HT-29 (cell line): ENCODE results near the gene DNASE1L3. TPM values are rescaled to one million over a fixed set of nuclear protein-coding genes. Genes with fewer than 3 reads are reported as not detected.
"Not testable (repeated sequence)": the region's sequence is repeated elsewhere in the genome, so short reads cannot be mapped to it uniquely, and the experiment has no call there.

Experiments
- DNase-seq: peaks from one replicate; pipeline ENCODE4 v3.0.0-alpha.2; 2015; ENCODE audit warnings: low spot score
- total RNA-seq: library from RNA; depleted of rRNA; stranded (reverse); fragments of >200 nt; shearing (Covaris generic); gene quantifications from 2 replicates; pipeline ENCODE4 v1.2.3, GENCODE V29; 2014

The DNASE1L3 gene
- total RNA-seq, 1 experiment from 2014 or later: not detected

- DNase-seq: peak; percentile 43
Measured at GRCh38 chr3:58236527-58237237, 25.9 kb upstream of the DNASE1L3 start.

- DNase-seq: no peak
Measured at GRCh38 chr3:58235970-58236369, 25.2 kb upstream of the DNASE1L3 start.

- no peak for DNase-seq
Measured at GRCh38 chr3:58234516-58234931, 23.8 kb upstream of the DNASE1L3 start.

GRCh38 chr3:58231666-58232065 is 20.9 kb upstream of the DNASE1L3 start:
- no peak for DNase-seq

DNA sequence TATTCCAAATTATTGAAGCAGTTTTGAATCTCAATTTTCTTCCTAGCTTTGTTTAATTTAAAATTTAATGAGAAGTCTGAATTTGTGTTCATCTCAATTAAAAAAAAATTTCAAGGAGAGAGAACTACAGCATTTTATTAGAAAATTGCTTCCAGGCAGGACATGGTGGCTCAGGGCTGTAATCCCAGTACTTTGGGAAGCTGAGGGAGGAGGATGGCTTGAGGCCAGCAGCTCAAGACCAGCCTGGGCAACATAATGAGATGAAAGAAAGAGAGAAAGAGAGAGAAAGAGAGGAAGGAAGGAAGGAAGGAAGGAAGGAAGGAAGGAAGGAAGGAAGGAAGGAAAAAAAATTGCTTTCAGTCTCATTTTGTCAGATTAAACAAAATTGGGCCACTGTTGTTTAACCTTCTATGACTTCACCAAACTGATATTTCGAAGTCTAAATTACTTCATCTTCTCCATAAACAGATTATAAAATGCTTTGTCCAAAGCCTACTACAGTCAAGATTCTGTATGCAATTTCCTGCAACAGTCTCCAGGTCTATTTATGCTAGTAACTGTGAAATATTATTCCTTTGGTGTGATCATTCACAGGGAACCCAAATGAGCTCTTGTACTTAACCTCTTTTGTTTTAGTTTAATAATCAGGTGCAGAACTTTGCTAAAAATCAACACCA is 20.2 kb upstream of the DNASE1L3 start:
- no peak for DNase-seq

DNA sequence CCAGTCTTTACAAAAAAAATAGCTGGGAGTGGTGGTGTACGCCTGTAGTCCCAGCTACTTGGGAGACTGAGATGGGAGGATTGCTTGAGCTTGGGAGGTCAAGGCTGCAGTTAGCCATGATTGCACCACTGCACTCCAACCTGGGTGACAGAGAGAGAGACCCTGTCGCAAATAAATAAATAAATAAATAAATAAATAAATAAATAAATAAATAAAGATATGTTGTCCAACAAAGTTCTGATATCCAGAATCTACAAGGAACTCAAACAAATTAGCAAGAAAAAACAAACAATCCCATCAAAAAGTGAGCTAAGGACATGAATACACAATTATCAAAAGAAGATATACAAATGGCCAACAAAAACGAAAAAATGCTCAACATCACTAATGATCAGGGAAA is 17.2 kb upstream of the DNASE1L3 start:
- not testable (repeated sequence) for DNase-seq

DNA sequence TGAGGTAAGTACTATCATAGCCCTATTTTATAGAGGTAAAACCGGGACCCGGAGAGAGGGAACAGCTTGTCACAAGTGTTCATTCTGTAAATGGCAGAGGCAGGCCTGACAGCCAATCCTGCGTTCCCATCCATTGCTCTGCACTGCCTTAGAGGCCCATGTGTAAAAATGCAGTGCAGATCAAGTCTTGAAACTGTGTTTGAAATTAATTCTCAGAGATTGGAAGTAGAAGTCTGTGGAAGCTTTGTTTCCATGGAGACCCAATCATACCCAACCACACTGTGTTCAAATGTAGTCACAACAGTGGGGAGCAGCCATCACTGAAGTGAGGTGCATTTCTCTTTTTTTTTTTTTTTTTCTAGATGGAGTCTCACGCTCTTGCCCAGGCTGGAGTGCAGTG is 13.1 kb upstream of the DNASE1L3 start:
- DNase-seq: no peak

DNA sequence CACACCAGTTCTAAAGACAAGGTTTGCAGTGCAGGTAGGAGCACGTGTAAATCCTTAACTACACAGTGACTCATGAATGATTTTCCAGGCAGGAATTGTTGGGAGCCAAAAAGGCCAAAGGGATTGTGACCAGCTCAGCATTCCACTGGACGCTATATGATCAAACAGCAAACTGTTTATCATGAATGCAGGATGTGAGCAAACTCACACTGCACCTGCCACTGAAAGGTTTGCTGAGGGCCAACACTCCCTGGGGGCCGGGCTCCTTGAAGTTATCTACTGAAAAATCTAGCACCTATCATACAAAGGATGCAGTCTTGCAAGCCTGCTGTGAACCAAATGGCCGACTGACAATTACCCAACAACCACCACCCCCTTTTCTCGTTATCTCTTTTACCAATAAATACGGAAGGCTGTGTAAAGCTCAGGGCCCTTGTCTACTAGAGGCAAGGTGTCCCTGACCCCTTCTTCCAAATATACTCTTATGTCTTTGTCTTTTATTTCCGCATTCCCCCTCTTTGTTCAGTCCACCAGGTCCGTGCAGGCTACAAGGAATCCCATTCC is 11.5 kb upstream of the DNASE1L3 start:
- peak; percentile 36 for DNase-seq

DNA sequence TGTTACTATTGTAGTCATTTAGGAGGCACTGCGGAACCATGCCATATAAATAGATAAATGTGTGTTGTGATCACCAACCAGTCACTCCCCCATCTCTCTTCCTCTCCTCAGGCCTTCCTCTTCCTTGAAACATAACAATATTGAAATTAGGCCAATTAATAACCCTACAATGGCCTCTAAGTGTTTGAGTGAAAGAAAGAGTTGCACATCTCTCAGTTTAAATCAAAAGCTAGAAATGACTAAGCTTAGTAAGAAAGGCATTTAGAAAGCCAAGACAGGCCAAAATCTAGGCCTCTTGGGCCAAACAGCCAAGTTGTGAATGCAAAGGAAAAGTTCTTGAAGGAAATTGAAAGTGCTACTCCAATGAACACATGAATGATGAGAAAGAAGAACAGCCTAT is 8.1 kb upstream of the DNASE1L3 start:
- no peak for DNase-seq

DNA sequence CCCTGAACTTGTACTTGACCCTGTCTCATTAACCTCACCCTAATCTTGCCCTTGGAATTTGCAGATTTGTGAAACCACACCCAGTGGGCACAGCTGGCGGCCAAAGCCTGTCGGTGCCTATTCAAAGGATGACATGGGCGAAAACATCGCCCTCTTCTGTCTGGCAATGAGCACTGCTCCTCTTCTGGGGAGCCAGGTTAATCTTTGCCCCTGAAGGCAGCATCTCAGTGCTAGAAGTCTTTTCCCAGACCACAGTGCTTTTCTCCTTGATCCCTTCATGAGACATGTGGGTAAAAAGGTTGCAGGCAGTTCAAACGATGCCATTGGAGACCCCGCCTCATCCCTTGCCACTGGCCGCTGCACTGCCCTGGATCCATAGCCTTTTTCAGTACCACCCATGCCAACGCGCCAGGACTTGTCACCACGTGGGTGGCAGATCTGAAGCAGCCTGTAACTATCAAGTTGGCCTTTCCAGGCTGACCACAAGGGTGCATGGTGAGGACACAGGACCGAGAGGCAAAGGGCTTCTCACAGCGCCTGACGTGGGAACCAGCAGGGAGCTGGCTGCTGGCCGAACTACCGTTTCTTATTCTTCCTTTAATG is 6.5 kb upstream of the DNASE1L3 start:
- DNase-seq: peak; percentile 87

GRCh38 chr3:58216496-58217195 is 5.9 kb upstream of the DNASE1L3 start:
- no peak for DNase-seq

DNA sequence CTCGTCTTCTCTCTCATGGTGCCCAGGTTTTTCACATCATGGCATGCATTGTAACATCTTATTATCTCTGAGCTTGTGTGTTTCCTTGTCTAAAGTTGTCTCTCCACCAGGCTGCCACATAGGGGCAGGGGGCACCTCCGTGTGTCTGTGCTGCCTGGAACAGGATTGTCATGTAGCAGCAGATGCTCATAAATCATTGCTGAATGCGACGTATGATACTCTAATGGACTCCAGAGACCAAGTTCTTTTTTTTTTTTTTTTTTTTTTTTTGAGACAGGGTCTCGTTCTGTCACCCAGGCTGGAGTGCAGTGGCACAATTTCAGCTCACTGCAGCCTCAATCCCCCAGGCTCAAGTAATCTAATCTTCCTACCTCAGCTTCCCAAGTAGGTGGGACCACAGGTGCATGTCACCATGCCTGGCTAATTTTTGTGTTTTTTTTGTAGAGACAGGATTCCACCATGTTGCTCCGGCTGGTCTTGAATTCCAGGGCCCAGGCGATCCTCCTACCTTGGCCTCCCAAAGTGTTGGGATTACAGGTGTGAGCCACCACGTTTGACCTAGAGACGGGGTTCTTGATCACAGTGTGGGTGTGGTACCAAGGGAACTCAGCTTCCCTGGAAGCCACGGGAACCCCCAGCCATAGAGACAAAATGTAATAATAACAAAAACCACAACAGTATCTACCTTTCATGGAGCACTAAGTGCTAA is 4.7 kb upstream of the DNASE1L3 start:
- DNase-seq: no peak

DNA sequence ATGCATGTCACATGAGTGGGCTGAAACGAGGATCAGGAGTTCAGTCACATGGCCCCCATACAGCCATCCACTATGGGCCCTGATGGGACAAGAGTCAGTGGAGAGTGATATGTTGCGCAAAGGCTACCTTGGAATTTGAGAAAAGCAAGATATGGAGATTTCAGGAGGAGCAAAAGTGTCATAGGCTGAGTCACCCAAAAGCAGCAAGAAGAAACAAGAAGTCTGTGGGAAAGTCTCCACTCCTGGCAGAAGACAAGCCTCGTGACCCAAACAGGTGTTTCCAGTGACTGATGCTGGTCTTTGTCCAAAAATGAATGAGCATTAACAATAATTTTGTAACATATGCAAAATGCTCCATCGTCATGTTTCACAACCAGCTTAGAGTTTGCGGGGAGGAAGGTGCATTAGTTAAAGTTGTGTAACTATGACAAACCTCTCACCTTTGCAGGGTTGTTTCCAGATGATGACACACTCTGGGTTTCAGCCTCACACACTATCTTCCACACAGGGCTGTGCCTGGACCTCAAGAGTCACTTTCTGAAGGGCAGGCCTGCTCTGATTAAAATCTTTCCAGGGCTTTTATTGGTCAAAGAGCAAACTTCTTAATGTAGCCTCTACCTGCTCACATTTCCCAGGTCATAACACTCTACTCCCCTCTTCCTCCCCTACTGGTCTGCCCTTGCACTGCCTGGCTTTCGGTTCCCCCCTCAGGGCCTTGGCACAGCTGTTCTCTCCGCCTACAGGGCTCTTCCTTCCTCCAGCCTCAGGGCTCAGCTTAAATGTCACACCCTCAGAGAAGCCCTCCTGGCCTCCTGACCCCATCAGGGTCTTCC is 3.9 kb upstream of the DNASE1L3 start:
- no peak for DNase-seq

DNA sequence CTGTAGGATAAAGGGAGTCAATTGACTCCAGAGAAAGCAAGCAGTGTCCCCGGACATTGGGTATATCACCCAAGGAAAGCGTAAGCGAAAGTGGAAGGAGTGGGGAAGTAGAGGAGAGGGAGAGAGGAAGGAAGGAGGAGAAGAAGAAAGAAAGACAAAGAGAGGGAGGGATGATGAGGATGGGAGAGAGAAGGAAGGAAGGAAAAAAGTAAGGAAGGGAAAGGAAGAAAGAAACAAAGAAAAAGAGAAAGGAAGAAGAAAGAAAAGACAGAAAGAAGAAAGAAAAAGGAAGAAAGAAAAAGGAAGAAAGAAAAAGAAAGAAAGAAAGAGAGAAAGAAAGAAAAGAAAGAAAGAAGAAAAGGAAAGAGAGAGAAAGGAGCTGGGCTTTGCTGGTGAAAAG is 839 bp downstream of the DNASE1L3 start:
- DNase-seq: no peak

DNA sequence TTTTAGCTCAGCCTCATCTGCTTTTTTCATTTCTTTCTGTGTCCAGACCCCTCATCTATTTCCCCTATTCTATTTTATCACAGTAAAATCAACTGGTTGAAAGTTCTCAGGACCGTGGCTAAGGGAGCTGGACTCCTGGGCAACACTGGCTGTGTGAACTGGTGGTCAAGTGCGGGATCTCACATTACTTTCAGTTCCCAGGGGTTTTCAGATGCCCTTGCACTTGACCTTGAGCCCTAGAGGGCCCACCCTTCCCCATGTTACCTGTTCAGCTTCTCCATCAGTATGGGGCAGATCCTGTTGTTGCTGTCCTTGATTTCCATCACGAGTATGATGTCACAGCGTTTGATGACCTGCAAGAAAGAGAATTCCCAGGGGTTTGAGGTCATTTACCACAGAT is 2.8 kb downstream of the DNASE1L3 start:
- DNase-seq: no peak

DNA sequence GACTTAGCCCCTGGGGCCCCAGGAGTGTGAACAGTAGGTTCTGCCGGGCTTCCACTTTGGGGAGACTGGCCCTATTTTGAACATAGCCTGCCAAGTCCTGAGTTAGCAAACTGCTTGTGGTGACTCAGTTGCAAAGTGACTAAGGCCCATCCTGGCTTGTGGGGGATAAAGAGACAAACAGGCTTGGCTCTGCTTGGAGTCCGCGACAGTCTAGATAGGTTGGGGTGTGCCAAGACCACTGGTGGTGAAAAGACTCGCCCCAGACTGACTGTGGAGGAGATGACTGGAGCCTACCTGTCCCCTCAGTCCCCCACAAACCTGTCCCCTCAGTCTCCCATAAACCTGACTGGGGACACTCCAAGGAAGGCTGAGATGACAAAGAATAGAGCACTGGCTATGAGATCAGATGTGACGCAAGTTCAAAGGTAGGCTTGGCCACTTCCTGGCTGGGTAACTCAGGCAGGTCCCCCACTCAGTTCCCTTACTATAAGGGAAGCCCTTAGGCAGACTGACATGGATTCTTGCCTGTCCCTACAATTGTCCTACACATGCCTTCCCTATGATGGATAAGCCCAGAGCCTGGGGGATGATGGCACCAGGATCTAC is 4.3 kb downstream of the DNASE1L3 start:
- no peak for DNase-seq

- no peak for DNase-seq
Measured at GRCh38 chr3:58205981-58206380, 4.8 kb downstream of the DNASE1L3 start.

DNA sequence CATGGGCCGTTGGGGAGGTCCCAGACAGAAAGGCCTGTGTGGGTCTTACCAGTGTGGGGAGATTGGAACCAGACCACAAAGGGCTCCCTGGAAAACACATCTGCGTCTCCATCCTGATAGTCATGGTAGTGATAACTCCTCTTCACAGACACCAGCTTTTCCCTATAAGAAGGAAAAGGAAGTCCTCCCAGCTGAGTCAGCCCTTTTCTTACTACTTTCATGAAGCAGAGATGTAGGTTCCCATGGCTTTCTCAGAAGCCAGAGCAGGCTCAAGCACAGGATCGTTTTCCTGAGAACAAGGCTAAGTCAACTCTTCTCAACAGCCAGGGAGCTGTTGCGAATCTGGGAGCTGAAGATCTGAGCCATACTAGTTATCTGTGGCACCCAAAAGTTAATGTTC is 6.1 kb downstream of the DNASE1L3 start:
- DNase-seq: no peak

DNA sequence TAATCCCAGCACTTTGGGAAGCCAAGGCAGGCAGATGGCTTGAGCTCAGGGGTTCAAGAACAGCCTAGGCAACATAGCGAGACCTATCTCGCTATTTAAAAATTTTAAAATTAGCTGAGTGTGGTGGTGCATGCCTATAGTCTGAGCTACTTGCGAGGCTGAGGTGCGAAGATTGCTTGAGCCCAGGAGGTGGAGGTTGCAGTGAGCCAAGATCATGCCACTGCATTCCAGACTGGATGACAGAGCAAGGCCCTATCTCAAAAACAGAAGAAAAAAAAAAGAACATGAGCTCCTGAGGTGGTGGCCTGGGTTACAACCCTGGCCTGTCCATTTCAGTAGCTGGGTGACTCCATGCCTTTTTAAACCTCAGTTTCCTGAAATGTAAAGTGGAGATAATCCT is 7.2 kb downstream of the DNASE1L3 start:
- no peak for DNase-seq

DNA sequence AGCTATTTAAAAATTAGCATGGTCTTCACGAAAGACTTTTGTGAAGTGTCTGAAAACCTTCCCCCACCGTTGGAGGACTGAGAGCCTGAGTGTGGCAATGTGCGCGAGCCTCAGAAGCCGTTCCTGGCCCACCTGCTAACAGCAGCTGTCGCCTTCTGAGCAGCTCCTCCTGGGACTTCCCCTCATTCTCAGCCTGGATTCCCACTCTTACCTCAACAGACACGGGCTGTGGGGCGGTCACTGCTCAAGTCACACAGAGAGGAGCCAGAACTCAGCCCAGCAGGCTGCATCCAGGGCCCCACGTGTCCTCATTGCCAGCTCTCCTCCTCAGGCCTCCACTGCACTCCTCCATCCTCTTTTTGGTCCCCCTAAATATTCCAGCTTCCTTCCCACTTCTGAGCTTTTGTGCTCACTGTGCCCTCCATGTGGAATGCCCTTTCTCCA is 7.8 kb downstream of the DNASE1L3 start:
- DNase-seq: no peak
